DLD1 (cell line): ENCODE results near the gene GALNTL6.

Experiments
- in situ Hi-C: cut with HindIII; loops from 2 replicates; pipeline ENCODE4 v1.10.0; 2017; ENCODE audit warnings: low sequenced_read_pairs

The GALNTL6 gene

DNA sequence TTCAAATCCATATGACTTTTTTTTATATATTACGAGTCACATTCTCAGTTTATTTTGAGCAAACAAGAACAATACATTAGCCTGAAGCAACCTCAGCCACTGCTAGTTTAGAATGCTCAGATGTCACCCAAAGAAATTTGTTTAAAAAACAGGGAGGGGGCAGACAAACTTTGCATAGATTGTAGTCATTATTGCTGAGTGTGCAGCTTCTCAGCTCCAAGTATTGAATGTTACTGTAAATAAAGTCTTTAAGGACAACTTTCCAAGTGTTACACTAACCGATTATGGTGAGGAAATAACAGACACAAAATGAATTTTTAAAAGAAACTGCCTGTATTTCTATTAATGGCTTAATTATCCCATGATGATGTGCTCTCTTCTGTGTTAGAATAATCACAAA, 835.9 kb downstream of the GALNTL6 start:
- in situ Hi-C loops = no loop called here

DNA sequence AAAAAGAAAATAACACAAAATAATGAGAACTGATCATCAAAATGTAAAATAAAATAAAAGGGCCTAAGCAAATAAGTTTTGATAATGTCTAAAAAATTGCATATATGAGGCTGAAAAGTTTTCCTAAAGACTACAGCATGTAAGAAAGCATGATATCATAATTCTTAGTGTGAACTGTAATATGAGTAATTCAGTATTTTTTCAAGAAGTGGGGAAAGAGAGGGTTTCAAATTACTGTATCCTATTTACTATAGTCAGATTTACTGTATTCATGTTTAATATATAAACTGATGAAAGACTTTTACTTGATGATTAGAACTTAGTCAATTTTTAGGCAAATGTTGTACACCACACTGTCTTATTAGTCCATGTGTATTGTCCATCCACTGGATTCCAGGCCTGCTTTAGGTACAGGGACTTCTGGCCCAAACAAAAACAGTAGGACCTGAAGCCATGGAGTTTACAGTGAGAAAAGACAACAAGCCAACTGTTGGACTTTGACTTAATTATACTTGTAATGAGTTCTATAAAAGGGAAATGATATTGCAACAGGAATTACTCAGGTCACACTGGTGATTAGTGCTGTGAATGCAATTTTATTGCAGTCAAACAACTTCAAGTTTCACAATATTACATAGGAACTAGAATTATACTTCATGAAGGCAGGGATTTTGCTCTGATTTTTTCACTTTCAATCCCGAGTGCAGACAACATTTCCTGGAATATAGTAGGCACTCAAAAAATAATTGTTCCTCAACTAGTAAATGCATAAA, 837.7 kb downstream of the GALNTL6 start:
- in situ Hi-C loops = no loop called here

DNA sequence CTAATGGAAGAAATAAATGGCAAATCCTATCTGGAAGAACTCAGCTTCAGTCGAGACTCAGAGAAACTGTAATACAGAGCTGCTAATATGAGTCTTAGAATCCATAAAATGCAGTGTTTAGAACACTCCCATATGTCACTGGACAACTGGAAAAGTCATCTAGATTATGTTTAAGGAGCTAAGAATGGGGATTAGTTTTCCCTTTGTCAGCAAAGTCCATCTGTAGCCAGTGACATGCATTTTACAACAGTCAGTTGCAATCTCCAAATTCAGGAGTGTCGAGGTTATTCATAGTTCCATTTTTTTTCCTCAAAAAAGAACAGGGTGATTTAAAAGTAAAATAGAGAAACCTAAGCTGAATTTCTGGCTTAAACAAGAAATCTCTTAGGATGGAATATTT, 838.8 kb downstream of the GALNTL6 start:
- in situ Hi-C loops = no loop called here

DNA sequence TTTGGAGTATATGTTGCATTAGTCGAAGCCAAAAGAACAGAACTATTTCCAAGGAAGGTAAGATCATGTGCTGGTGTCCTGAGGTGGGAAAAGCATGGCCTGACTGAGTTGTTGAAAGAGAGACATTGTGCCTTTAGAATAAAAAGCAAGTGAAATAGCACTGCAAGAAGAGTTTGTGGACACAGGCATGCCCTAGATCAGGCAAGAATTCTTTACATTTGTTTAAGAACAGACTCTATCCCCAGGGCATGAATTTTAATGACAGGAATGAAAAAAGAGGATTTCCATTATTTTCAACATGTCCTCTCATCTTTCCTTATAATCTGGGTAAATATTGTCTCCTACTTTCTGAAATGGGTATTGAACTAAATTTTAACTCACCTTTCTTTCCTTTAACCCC, 839.2 kb downstream of the GALNTL6 start:
- in situ Hi-C loops = no loop called here

DNA sequence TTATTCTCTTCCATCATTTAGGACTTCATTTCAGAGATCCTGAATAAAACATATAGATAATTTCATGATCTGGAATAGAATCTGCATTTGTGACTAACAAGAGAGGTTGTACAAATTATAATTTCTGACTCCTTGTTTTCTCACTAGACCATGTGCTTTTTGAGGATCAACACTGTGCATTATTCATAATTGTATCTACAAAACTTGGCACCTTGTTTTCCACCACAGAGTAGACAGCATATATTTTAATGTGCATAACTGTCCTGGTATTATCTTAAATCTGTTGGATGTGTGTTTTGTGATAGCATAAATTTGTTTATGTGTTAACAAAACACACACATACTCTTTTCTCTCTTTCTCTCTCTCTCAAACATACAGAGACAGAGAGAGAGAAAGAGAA, 840.5 kb downstream of the GALNTL6 start:
- in situ Hi-C loops = no loop called here

DNA sequence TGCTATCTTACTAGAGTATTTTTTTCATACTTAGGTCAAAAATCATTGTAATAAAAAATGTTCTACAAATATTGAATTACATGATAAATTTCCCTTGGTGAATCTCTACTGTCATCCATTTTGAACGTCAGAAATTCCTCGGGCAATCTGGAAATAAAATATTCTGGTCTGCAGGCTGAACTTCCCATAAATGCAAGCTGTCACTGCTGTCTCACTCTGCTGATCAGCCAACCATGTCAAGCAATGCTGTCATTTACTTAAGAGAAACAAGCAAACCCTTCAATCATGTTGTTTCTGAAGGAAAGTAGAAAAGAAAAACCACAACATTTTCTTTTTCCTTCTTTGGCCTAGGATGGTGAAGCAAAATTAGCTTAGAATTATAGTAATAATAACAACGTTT, 841.3 kb downstream of the GALNTL6 start:
- in situ Hi-C loops = no loop called here

DNA sequence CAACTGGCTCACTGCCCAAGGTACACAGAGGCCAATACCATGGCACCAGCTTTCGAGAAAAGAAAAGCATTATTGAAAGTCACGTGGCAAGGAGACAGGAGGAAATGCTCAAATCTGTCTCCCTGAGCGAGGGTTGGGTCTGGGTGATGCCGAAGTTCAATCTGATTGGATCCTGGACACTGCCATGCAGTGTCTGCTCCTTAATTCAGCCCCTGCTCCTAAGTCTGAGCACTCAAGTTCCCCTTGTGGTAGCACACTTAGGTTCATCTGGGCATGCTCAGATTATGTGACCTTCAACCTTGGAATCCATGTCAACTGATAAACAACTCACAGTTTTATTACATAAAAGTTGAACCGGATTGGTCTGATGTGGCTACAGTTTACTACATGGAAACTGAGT, 842.9 kb downstream of the GALNTL6 start:
- in situ Hi-C loops = no loop called here

DNA sequence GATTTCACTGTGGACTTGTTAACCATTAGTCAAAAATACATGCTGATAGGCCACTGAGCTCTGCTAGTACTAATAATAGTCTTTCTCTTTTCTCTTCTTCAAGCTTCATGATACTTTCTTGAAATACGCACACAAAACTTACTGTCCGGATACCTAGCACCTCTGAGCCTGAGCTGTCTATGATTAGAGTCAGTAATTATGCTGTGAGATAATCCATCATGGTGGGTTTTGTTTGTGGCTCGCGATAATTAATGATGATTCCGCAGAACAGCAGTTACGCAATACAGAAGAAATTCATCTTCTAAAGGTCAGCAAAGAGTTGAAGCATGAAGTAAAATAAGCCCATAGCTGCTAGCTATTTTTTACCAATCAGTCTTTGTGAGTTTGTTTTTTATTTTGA, 843.9 kb downstream of the GALNTL6 start:
- in situ Hi-C loops = no loop called here

- in situ Hi-C loops = no loop called here
Observed at GRCh38 chr4:172660251-172660650, 847.0 kb downstream of the GALNTL6 start.

DNA sequence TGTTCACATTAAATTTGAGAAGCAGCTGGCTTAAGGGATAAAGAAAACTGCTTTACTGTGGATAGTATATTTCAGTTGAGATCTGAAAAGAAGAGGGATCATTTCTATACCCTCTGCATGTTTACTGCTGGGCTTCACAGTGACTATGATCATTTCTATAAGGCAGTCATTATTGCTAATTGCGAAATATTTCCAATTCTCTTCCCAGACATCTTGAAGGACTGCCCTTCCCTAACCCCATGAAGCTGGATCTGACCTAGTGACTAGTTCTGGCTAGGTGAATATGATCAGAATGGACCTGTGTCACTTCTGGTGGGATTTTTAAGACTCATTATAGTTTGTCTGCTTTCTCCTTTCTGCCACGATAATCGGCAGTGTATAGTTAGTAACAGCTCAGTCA, 848.9 kb downstream of the GALNTL6 start:
- in situ Hi-C loops = no loop called here

DNA sequence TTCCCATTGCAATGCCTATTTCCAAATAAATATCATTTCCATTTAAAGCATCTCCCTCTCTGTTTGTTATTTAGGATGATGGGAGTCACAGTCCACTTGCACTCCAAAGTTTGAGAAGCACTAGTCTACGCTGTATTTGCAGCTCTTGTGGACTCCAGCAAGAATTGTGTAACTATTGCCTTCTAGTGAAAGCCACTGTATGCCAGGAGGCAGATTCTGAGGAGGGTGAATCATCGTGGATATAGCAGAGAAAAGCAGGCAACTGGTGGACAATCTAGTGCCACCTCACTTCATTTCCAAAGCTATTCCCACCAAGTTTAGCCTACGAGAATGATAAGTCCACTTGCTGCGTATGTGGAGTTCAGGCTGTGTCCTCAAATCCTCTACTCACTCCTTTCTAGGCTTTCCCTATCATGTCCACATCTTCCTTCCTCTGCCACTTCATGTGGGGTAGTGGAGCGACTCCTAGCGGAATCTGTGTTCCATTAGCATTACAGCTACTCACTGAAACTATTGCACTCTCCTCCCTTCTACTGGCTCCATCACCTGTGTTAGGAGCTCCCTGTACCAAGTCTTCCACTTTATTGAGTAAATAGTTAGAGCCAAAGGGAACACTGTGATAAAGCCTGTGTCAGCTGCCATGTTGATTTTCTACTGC, 853.6 kb downstream of the GALNTL6 start:
- in situ Hi-C loops = no loop called here

DNA sequence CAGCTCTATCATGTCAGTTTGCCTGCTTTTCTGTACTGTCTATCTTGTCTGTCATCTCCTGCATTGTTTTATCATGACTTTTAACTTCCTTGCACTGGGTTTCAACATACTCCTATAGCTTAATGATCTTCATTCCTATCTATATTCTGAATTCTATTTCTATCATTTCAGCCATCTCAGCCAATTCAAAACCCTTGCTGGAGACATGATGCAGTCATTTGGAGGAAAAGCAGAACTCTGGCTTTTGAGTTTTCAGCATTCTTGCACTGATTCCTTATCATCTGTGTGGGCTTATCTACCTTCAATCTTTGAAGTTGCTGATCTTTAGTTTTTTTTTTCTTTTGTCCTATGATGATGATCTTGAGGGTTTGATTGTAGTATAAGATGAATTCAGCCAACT, 861.6 kb downstream of the GALNTL6 start:
- in situ Hi-C loops = no loop called here

DNA sequence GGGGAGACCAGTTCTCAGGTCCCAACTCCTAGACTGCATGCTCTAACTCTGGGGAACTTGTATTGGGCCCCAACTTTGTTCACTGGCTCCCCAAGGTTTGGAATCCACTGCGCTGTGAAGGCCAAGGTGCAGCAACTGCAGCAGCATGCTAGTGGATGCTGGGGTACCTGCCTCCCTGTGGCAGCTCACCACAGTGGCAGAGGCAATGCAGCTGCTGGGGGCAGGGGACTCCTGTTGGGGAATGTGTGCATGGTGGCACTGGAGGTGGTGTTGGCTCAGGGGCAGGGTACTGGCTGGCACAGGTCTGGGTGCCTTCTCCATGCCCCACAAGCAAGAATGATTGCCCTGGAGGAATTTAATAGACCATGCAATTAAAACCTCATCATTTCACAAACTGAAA, 862.0 kb downstream of the GALNTL6 start:
- in situ Hi-C loops = no loop called here

DNA sequence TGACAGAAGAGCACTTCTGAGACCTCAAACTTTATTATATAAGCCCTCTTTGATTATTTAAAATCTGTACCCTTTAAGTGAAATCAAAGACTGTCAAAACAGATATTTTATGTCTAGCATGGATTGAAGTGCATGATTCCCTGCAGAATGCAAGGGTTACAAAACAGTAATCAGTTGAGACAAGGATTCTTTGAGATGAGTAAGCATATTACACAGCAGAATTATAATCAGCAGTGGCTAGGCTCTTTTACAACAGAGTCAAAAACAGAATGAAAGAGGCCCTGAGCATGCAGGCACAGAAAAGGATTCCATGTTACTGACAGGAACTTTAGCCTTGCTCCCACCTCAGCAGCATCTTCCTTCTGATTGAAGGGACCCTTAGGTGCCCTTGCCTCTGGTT, 867.5 kb downstream of the GALNTL6 start:
- in situ Hi-C loops = no loop called here

- in situ Hi-C loops = no loop called here
Observed at GRCh38 chr4:172683021-172683420, 869.8 kb downstream of the GALNTL6 start.

- in situ Hi-C loops = no loop called here
Observed at GRCh38 chr4:172686021-172686420, 872.8 kb downstream of the GALNTL6 start.

GRCh38 chr4:172688534-172688933, 875.3 kb downstream of the GALNTL6 start:
- in situ Hi-C loops = no loop called here

DNA sequence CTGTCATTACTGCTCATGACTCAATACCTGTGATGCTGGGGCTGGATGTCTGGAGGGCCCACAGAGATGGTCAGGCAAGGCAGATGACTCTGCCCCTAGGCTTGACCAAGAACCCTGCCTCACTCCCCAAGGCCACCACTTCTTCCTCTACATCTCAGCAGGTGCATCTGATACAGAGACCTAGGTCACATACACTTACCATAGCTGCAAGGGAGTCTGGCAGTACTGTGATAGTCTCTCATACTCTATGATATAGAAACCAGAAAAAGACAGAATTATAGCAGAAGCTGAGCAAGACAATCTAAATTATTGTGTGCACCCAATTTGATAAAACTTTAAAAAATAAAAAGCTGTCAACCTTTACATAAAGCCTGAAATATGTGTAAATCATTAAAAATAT, 878.3 kb downstream of the GALNTL6 start:
- in situ Hi-C loops = no loop called here

- in situ Hi-C loops = no loop called here
Observed at GRCh38 chr4:172692701-172693100, 879.5 kb downstream of the GALNTL6 start.

- in situ Hi-C loops = no loop called here
Observed at GRCh38 chr4:172698256-172698655, 885.1 kb downstream of the GALNTL6 start.

- in situ Hi-C loops = no loop called here
Observed at GRCh38 chr4:172705565-172705964, 892.4 kb downstream of the GALNTL6 start.

DNA sequence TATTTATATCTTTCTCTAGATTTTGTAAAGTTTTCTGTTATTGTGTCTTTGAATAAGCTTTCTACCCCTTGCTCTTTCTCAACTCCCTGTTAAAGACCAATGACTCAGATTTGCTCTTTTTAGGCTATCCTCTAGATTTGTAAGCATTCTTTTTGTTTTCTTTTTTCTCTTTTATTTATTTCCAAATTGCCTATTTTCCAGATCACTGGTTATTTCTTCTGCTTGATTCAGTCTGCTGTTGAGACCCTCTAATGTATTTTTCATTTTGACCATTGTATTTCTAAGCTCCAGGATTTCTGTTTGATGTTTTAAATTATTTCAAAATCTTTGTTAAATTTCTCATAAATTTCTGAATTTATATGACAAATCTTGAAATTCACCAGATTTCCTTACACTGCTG, 892.8 kb downstream of the GALNTL6 start:
- in situ Hi-C loops = no loop called here

DNA sequence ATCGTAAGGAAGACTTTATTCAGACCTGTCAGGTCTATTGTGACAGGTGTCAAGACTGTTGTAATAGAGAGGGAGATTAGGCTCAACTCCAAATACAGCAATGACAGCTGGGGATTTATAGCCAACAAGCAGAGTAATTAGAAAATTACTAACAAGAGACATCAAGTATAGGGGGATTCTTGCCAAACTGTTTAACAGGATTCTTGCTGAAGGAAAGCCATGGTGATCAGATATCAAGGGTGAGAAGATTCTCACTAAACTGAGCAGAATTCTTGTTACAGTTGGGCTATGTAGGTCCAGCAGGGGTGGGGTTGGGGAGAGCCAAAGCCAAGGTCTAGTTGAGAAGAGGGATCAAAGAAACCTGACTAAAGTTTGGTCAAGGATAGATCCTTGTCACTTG, 894.4 kb downstream of the GALNTL6 start:
- in situ Hi-C loops = no loop called here
